ENCODE data around the gene PARP12.

DNA sequence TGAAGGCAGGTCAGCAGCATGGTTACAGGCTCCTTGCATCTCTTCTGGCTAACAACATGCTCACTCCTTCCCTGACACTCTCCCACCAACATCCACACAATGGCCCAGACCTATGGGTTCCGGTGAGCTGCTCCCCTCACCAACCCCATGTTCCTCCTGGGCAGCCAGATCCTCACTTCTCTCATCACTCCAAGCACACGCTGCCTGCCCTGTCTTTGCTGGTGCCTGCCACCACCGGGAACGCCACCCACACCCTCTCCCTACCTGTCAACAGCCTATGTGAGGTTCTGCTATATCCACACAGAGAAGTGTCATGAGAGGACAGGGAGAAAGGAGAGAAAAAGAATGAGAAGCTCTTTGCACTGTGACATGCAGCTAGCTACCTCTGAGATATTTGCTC, 14.6 kb downstream of the PARP12 start:
- TF ChIP-seq, protein P1, sequence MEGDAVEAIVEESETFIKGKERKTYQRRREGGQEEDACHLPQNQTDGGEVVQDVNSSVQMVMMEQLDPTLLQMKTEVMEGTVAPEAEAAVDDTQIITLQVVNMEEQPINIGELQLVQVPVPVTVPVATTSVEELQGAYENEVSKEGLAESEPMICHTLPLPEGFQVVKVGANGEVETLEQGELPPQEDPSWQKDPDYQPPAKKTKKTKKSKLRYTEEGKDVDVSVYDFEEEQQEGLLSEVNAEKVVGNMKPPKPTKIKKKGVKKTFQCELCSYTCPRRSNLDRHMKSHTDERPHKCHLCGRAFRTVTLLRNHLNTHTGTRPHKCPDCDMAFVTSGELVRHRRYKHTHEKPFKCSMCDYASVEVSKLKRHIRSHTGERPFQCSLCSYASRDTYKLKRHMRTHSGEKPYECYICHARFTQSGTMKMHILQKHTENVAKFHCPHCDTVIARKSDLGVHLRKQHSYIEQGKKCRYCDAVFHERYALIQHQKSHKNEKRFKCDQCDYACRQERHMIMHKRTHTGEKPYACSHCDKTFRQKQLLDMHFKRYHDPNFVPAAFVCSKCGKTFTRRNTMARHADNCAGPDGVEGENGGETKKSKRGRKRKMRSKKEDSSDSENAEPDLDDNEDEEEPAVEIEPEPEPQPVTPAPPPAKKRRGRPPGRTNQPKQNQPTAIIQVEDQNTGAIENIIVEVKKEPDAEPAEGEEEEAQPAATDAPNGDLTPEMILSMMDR (IDR thresholded peaks at IDR 0.05) = no peak
- TF ChIP-seq POLR2A (IDR thresholded peaks at IDR 0.05) = no peak

Data from ovary (tissue), 3 donors.